ENCODE results near the gene C10orf90.

The C10orf90 gene, protein sequence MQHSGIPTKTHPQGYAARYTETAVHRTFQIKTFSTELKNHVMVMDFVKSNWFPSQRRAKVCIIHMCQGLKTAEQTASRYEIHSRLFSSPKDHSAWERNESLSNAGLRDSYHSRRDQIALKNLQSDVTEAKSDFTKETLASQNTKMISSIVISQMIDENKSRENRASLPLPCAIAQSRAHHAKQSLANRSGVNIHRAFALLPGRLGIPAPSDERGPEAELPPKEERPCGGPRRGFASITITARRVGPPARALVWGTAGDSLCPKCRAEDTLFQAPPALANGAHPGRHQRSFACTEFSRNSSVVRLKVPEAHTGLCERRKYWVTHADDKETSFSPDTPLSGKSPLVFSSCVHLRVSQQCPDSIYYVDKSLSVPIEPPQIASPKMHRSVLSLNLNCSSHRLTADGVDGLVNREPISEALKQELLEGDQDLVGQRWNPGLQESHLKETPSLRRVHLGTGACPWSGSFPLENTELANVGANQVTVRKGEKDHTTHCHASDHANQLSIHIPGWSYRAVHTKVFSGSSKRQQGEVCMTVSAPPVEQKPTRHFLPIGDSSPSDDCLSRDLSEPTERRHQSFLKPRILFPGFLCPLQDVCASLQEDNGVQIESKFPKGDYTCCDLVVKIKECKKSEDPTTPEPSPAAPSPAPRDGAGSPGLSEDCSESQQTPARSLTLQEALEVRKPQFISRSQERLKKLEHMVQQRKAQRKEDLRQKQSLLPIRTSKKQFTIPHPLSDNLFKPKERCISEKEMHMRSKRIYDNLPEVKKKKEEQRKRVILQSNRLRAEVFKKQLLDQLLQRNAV

DNA sequence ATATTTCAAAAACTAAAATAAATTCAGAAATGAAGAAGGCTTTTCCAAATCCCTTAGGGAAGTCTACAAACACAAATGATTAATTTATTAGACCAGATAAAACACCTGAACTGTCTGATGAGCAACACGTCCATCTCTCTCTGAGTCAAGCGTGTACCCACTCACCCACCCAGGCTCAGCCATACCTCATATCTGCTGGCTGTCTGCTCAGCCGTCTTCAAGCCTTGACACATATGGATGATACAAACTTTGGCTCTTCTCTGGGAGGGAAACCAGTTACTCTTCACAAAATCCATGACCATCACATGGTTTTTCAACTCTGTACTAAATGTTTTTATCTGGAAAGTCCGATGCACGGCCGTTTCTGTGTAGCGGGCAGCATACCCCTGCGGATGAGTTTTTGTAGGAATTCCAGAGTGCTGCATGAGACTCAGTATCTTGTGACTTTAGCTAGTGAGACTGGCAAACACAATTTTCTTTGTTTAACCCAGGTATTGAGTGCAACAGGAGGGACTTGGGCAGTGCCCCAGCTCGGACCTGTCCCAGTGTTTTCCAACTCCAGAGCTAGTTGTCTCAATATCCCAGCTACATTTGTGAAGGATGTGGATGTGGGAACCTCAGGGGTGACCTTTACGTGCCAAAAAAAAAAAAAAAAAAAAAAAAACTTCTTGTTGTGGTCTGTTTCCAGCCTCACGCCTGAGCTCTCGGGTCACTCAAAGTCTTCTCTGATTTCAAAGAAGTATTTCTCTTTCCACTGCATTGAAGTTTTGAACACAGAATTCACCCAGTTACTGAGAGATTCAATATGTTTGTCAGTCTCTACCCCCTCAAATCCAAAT is at the start of gene C10orf90:
TSS of gene C10orf90 (minus strand) at position 638 of the 839 bp plus-strand sequence. CDS start at position 425, 213 bp downstream.
- in situ Hi-C loops (cut with HindIII; ENCODE audit: low sequenced_read_pairs): no loop called here

DNA sequence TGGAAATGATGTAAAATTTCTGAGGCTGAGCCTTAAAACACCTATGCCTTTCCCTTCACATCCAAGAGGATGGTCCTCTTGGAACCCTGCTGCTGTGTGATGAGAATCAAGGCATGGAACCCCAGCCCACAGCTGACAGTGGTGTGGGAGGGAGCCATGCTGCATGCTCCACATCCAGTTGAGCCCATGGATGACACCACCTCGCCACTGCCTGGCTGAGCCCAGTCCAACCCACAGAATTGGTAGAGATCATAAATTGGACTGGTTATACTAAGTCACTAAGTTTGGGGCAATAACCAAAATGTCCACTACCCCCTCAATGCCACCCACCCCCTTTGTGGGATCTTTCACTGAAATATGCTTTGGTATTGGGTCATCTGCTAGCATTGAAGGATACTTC is 45.9 kb upstream of the C10orf90 start:
- in situ Hi-C loops (cut with HindIII; ENCODE audit: low sequenced_read_pairs): no loop called here

DNA sequence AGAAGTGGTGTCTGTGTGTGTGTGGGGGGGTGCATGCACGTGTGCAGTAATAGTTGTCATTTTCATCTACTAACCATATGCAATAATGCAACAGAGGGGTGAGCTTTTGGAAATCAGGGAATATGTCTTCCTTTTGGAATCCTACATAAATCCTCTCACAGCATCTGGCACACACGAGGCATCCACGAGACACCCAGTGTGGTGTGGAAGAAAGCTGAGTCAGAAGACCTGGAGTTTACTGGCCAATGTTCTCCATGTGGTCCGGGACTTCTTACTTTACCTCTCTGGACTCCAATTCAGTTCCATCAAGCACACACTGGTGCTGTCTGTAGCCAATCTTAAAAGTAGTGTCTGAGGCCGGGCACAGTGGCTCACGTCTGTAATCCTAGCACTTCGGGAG is 43.1 kb upstream of the C10orf90 start:
- in situ Hi-C loops (cut with HindIII; ENCODE audit: low sequenced_read_pairs): no loop called here

DNA sequence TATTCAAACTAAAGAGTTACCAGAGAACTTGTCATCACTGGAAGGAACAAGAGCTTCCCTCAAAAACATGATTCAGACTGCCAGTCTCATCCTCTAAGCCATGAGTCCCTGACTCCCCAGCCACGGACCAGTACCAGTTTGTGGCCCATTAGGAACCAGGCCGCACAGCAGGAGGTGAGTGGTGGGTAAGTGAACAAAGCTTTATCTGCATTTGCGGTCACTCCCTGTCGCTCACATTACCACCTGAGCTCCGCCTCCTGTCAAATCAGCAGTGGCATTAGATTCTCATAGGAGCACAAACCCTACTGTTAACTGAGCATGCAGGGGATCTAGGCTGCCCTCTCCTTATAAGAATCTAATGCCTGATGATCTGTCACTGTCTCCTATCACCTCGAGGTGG is 42.2 kb upstream of the C10orf90 start:
- in situ Hi-C loops (cut with HindIII; ENCODE audit: low sequenced_read_pairs): no loop called here

DNA sequence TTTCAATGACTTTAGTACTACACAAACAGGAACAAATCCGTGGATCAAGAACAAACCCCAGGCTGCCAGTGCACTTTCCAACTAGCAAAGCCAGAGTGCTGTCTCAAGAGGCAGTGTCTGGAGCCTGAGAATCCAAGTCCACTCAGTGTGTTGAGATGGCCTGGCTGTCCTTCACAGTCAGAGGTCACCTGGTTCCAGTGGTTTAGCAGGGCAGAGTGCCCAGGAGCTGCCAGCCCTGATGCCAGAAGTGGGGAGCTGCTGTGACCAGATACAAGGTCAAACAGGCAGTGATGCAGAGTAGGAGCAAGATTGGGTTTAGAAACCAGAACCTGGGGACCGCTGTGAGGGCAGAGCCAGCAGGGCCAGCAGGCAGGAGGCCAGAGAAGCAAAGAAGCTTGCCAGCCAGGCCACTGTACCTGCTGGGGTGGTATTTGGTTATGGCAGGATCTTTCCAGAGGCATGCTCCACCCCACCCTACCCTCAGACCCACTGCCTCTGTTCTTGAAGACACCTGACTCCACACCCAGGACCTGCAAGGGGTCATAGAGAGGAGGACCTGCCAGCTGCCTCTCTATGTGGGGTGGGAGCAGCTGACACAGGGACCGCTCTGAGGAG is 35.6 kb upstream of the C10orf90 start:
- in situ Hi-C loops (cut with HindIII; ENCODE audit: low sequenced_read_pairs): no loop called here

DNA sequence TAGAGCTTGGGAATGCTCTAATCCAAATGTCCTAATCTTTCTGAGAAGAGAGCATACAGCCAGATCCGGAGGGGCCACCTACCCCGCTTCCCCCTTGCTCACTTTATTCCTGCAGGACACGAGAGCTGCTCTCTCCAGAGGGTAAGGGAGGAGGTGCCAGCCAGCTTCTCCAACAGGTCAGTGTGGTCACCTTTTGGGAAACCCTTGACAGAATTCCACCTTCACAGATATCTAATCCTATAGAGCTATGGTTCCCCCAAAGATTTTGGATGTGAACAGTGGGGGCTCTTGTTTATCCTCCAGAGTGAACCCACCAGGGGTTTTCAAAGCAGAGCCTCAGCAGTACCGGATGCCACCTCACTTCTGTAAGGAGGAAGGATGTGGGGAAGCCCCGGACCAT is 34.6 kb upstream of the C10orf90 start:
- in situ Hi-C loops (cut with HindIII; ENCODE audit: low sequenced_read_pairs): no loop called here

DNA sequence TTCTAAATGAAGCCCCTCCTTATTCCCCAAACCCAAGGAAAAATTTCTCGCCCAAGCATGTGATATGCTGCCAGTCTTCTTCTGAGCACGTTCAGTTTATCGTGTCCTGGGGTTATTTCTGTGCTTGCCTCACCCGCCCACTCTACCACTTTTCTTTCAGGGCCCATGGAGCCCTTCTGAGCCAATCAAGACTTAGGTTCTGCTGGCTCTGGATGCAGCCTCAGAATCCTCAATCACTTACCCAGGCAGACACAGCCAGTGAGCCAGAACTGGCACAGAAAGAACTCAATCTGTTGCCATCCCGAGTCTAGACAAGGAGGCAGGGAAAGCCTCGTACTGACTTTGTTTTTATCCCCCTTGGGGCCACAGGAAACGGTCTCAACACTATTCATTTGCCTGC is 34.2 kb upstream of the C10orf90 start:
- in situ Hi-C loops (cut with HindIII; ENCODE audit: low sequenced_read_pairs): no loop called here

DNA sequence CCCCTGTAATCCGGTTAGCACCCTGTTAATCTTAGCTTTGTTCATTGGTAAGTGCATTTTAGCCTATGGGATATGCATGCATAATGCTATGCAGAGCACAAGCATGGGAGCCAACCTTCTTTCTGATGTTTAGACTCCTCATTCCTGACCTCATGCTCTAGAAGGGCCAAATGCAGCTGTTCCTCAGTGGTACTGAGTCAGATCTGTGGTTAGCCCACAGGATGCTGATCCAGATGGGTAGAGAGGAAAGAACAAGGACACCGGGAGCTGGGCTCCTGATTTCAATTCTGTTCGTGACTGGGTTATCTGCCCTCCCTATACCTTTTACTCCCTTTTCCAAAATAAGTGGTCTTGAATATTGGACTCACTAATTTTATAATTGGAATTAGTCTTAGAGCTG is 31.7 kb upstream of the C10orf90 start:
- in situ Hi-C loops (cut with HindIII; ENCODE audit: low sequenced_read_pairs): no loop called here

DNA sequence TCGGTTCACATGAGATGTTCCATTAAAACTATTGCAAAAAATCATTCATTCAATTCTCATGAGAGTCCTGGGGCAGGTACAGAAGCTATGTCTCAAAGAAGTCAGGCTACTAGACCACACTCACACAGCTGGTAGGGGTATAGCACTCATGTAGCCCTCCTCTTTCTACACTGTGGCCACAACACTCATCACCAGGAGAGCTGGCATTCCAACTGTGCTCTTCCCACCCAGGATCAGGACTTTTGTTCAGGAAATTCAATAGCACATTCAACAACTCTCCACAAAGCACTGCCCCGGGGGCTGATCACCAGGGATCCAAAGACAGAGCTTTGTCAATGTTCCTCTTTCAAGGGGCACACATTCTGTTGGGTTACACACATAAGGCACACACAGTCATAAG is 31.0 kb upstream of the C10orf90 start:
- in situ Hi-C loops (cut with HindIII; ENCODE audit: low sequenced_read_pairs): no loop called here

DNA sequence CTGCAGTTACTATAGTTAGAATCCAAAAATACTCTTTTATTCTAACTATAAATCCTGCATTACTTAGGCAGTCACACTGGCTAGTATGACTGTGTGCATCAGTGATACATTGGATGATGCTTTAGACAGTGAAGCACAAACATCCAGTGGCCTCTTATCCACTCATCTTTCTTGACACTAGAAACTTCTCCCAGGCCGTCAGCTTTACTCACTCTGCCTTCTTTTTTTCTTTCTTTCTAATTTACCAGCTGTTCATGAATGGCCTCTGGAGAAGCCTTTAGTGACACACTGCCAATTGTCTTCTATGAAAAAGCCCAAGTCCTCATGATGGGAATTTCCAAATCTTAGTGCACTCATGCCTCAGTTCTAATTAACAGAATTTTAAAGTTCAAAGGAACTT is 26.2 kb upstream of the C10orf90 start:
- in situ Hi-C loops (cut with HindIII; ENCODE audit: low sequenced_read_pairs): no loop called here

DNA sequence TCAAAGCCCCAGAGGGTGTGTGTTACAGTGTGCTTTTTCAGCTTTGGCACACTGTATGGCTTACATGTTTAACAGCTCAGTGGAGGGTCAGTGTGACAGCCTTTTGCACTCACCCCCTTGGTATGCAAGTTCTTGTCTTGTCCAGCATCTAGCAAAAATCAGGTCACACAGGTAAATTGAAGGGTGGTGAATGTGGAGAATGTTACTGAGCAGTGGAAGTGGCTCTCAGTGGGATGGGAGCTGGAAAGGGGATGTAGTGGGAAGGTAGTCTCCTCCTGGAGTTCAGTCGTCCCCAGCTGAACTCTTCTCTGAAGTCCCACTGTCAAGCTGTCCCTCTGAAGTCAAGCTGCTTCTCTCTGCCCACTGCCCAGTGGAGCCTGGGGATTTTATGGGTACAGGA is 21.0 kb upstream of the C10orf90 start:
- in situ Hi-C loops (cut with HindIII; ENCODE audit: low sequenced_read_pairs): no loop called here

DNA sequence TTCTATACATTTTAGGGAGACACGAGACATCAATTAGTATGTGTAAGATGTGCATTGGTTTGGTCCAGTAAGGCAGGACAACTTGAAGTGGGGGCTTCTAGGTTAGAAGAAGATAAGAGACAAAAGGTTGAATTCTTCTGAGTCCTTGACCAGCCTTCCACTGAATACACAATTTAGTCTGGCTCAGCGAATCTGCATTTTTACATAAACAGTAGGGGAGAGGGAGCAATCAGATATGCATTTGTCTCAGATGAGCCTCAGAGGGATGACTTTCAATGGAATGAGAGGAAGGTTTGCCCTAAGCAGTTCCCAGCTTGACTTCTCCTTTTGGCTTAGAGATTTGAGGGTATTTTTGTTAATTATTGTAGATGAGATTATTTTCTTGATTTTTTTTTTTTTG is 20.0 kb upstream of the C10orf90 start:
- in situ Hi-C loops (cut with HindIII; ENCODE audit: low sequenced_read_pairs): no loop called here

DNA sequence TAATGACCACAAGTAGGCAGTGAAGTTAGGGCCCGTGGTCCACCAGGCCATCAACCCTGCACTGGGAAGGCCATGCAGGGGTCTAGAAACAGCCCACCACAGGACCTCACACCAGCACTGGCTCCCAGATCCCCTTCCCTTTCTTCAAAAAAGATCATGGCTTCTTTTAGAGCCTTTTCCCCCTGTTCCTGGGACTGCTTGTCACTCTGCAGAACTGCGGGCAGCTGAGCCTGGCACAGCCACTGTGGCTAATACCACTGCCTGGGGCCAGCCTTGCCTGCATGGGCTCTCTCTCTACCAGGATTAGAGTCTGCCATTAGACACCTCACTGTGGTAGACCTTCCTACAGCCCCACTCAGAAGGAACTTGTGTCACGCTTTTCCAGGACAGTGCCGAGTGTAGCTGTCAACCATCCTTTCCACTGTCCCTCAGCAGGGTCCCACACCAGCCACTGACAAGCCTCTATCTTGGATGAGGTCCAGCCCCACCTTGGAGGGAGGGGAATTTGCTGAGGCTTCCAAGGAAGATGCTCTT is 19.0 kb upstream of the C10orf90 start:
- in situ Hi-C loops (cut with HindIII; ENCODE audit: low sequenced_read_pairs): no loop called here

DNA sequence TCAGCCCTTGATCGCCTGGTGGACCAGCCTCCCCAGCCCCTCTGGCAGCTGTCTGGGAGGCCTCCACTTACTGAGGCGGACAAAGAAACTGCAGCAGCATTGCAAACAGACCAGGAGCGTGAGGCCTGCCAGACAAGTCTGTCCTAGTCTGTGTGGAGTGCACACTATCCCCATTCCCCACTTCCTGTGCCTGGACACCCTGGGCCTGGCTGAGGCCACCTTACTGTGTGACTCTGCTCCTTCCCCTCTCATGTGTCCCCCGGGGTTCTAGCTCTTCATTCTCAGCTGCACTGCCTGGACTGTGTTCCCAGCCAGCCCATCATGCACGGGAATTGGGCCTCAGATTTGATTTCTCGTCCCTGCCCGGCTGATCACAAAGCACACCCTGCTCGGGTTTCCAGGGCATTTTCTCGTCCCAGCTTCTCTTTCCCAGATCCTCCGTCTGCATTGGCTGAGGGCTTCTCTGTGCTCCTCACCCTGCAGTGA is 16.7 kb upstream of the C10orf90 start:
- in situ Hi-C loops (cut with HindIII; ENCODE audit: low sequenced_read_pairs): no loop called here

DNA sequence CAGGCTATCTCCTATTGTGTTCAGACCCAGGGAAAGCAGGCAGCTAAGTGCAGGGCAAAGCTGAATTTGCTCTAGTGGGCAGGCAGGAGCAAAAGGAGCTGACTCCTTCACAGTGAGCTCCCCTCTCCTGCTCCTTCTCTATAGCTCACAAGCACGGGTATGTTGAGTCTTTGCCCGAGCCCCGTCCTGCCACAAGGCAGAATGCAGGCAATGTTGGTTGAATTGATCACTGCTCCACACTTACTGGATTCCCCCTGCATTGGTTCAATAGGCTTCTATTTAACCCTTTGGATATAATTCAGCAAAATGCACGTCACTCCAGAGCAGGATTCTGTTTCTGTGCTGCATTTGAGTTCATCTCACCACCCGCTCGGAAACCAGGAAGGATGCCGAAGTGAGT is 16.2 kb upstream of the C10orf90 start:
- in situ Hi-C loops (cut with HindIII; ENCODE audit: low sequenced_read_pairs): no loop called here

DNA sequence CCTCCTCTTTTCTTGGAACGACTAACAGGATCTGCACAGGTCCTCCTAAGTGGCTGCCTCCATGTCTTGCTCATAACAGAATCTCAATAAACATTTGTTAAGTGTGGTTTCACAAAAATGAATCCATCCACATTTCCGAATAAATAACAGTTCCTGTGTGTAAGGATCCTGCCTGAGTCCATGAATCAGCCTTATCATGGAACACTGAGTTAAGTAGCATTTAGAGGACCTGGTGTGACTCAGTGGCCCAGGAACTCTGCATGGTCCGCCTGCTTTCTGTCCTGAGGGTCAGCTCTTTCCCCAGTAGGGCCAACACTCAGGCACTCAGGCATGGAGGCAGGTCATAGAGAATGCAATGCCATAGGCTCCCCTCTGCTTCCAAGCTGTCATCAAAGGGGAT is 15.8 kb upstream of the C10orf90 start:
- in situ Hi-C loops (cut with HindIII; ENCODE audit: low sequenced_read_pairs): no loop called here

DNA sequence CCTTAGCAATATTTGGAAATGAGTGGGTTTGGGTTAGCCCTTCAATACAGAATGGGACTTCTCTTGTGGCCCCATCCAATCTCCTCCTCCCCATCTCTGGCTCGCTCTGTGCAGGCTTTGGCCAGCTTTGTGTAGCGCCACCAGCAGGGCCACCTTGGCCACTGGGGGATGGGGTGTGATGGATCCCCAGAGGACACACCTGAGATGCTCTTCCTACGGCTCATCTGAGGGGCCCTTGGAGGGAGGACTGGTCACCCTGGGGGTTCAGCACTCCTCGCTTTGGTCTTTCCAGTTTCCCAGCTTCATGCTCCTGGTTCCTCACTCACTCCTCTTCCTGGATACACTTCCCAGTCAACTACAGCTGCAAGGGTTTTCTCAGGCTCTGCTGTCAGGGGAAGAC is 15.3 kb upstream of the C10orf90 start:
- in situ Hi-C loops (cut with HindIII; ENCODE audit: low sequenced_read_pairs): no loop called here

DNA sequence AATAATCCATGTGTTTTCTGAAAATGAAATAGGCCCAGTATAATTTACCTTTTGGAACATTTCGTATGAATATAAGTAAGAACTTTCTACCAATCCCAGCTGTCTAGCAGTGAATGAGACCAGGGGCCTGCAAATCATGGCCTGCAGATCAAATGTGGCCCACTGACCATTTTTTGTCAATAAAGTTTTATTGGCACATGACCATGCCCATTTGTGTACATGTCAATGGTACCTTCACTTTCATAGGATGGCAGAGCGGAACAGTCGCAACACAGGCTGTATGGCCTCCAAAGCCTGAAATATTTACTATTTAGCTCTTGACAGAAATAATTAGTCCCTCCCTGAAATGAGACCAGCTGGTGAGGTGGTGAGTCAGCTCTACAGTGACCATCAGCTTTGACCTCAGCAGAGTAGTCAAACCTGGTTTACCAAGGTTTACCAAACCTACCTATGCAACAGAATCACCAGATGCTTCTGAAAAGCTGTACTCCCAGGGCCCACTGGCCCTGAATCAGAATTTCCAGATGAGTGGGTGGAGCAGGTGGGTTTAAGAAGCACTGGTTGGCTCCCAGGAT is 13.8 kb upstream of the C10orf90 start:
- in situ Hi-C loops (cut with HindIII; ENCODE audit: low sequenced_read_pairs): no loop called here

DNA sequence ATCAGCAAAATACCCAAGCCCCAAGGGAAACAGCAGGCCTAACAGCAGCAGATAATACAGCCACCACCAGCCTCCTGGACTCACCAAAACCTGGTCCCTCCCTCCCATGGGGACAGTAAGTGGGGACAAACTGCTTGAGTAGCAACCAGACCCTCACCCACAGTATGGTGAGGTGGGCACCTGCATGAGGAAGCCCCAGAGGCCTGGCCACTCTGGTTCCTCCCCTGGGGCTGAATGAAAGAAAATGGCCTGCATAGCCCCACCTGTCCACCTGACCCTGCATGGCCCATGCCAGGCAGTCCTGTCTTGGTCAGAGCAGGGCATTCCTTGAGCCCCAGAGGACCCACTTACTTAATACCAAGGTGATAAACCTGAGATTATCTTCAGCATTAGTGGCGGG is 13.0 kb upstream of the C10orf90 start:
- in situ Hi-C loops (cut with HindIII; ENCODE audit: low sequenced_read_pairs): no loop called here
